ENCODE data around the gene REXO4.
A peak's percentile ranks its signal among the peaks of the same experiment; 100 is the strongest.

The REXO4 gene

GRCh38 chr9:133419005-133419404, 1.2 kb upstream of the REXO4 start:
- no peaks in the 10 kb centered on the region for H3K9me3 Mint-ChIP-seq (ENCODE audit: low read depth)
- peaks cover 2% of the 10 kb centered on the region for H3K36me3 Mint-ChIP-seq
- H3K27ac Mint-ChIP-seq: peak overlapping the region; percentile 90
- no peaks in the 10 kb centered on the region for H3K27me3 Mint-ChIP-seq
- H3K4me3 Mint-ChIP-seq: peak overlapping the region; percentile 89
- peaks cover 48% of the 10 kb centered on the region for H3K4me1 Mint-ChIP-seq (ENCODE audit: low read depth)

GRCh38 chr9:133415170-133415569, 2.6 kb downstream of the REXO4 start:
- Mint-ChIP-seq H3K27ac (peak overlapping the region; percentile 54), H3K36me3 (peaks cover 2% of the 10 kb centered on the region), H3K4me3 (peak overlapping the region; percentile 89), H3K27me3 (no peaks in the 10 kb centered on the region), H3K4me1 (ENCODE audit: low read depth) (peaks cover 46% of the 10 kb centered on the region), H3K9me3 (ENCODE audit: low read depth) (no peaks in the 10 kb centered on the region)

- no peaks in the 10 kb centered on the region for H3K9me3 Mint-ChIP-seq (ENCODE audit: low read depth)
- peaks cover 6% of the 10 kb centered on the region for H3K36me3 Mint-ChIP-seq
- peaks cover 10% of the 10 kb centered on the region for H3K4me1 Mint-ChIP-seq (ENCODE audit: low read depth)
- H3K4me3 Mint-ChIP-seq: no peak overlapping the region
- no peaks in the 10 kb centered on the region for H3K27me3 Mint-ChIP-seq
- no peak overlapping the region for H3K27ac Mint-ChIP-seq
Observed at GRCh38 chr9:133408042-133408441, 9.8 kb downstream of the REXO4 start.

- Mint-ChIP-seq H3K27ac (peak overlapping the region; percentile 46), H3K36me3 (peaks cover 6% of the 10 kb centered on the region), H3K9me3 (ENCODE audit: low read depth) (no peaks in the 10 kb centered on the region), H3K4me1 (ENCODE audit: low read depth) (peaks cover 10% of the 10 kb centered on the region), H3K4me3 (no peak overlapping the region), H3K27me3 (no peaks in the 10 kb centered on the region)
Observed at GRCh38 chr9:133406480-133407307, 11.1 kb downstream of the REXO4 start.

GRCh38 chr9:133405508-133406438, 12.0 kb downstream of the REXO4 start:
- Mint-ChIP-seq H3K9me3 (ENCODE audit: low read depth) (no peaks in the 10 kb centered on the region), H3K27ac (no peak overlapping the region), H3K36me3 (peaks cover 6% of the 10 kb centered on the region)

GRCh38 chr9:133404454-133405002, 13.3 kb downstream of the REXO4 start:
- Mint-ChIP-seq H3K27ac (no peak overlapping the region), H3K36me3 (peaks cover 6% of the 10 kb centered on the region)

More at GRCh38 chr9:133405508-133406438, 12.0 kb downstream of the REXO4 start:
- H3K27me3 Mint-ChIP-seq: no peaks in the 10 kb centered on the region
- no peak overlapping the region for H3K4me3 Mint-ChIP-seq
- H3K4me1 Mint-ChIP-seq (ENCODE audit: low read depth): peaks cover 10% of the 10 kb centered on the region

GRCh38 chr9:133403766-133404453, 13.9 kb downstream of the REXO4 start:
- Mint-ChIP-seq H3K4me1 (ENCODE audit: low read depth) (peaks cover 10% of the 10 kb centered on the region), H3K36me3 (peaks cover 6% of the 10 kb centered on the region), H3K9me3 (ENCODE audit: low read depth) (no peaks in the 10 kb centered on the region), H3K4me3 (no peak overlapping the region), H3K27ac (no peak overlapping the region), H3K27me3 (no peaks in the 10 kb centered on the region)

More at GRCh38 chr9:133404454-133405002, 13.3 kb downstream of the REXO4 start:
- Mint-ChIP-seq H3K9me3 (ENCODE audit: low read depth) (no peaks in the 10 kb centered on the region), H3K27me3 (no peaks in the 10 kb centered on the region), H3K4me1 (ENCODE audit: low read depth) (peaks cover 10% of the 10 kb centered on the region), H3K4me3 (no peak overlapping the region)

GRCh38 chr9:133402689-133403088, 15.1 kb downstream of the REXO4 start:
- Mint-ChIP-seq H3K9me3 (ENCODE audit: low read depth) (no peaks in the 10 kb centered on the region), H3K4me3 (no peak overlapping the region), H3K4me1 (ENCODE audit: low read depth) (peaks cover 10% of the 10 kb centered on the region), H3K36me3 (peaks cover 6% of the 10 kb centered on the region), H3K27ac (no peak overlapping the region), H3K27me3 (no peaks in the 10 kb centered on the region)

GRCh38 chr9:133401588-133401987, 16.2 kb downstream of the REXO4 start:
- H3K36me3 Mint-ChIP-seq: no peaks in the 10 kb centered on the region
- H3K27ac Mint-ChIP-seq: no peak overlapping the region
- H3K4me1 Mint-ChIP-seq (ENCODE audit: low read depth): peaks cover 6% of the 10 kb centered on the region
- H3K9me3 Mint-ChIP-seq (ENCODE audit: low read depth): no peaks in the 10 kb centered on the region
- H3K27me3 Mint-ChIP-seq: no peaks in the 10 kb centered on the region
- no peak overlapping the region for H3K4me3 Mint-ChIP-seq

- Mint-ChIP-seq H3K4me1 (ENCODE audit: low read depth) (peaks cover 6% of the 10 kb centered on the region), H3K36me3 (no peaks in the 10 kb centered on the region), H3K9me3 (ENCODE audit: low read depth) (no peaks in the 10 kb centered on the region), H3K27ac (no peak overlapping the region), H3K27me3 (no peaks in the 10 kb centered on the region), H3K4me3 (no peak overlapping the region)
Observed at GRCh38 chr9:133400292-133400691, 17.5 kb downstream of the REXO4 start.

- no peaks in the 10 kb centered on the region for H3K36me3 Mint-ChIP-seq
- H3K27me3 Mint-ChIP-seq: no peaks in the 10 kb centered on the region
- H3K27ac Mint-ChIP-seq: no peak overlapping the region
- H3K9me3 Mint-ChIP-seq (ENCODE audit: low read depth): no peaks in the 10 kb centered on the region
- H3K4me1 Mint-ChIP-seq (ENCODE audit: low read depth): peaks cover 2% of the 10 kb centered on the region
- H3K4me3 Mint-ChIP-seq: no peak overlapping the region
Observed at GRCh38 chr9:133397895-133398294, 19.9 kb downstream of the REXO4 start.

- H3K36me3 Mint-ChIP-seq: no peaks in the 10 kb centered on the region
- peaks cover 2% of the 10 kb centered on the region for H3K4me1 Mint-ChIP-seq (ENCODE audit: low read depth)
- no peaks in the 10 kb centered on the region for H3K9me3 Mint-ChIP-seq (ENCODE audit: low read depth)
- H3K4me3 Mint-ChIP-seq: no peak overlapping the region
- no peaks in the 10 kb centered on the region for H3K27me3 Mint-ChIP-seq
- no peak overlapping the region for H3K27ac Mint-ChIP-seq
Observed at GRCh38 chr9:133397370-133397769, 20.4 kb downstream of the REXO4 start.

- H3K4me1 Mint-ChIP-seq (ENCODE audit: low read depth): peaks cover 2% of the 10 kb centered on the region
- no peaks in the 10 kb centered on the region for H3K36me3 Mint-ChIP-seq
- H3K27me3 Mint-ChIP-seq: no peaks in the 10 kb centered on the region
- H3K9me3 Mint-ChIP-seq (ENCODE audit: low read depth): no peaks in the 10 kb centered on the region
- H3K4me3 Mint-ChIP-seq: no peak overlapping the region
- no peak overlapping the region for H3K27ac Mint-ChIP-seq
Observed at GRCh38 chr9:133396952-133397351, 20.9 kb downstream of the REXO4 start.

- no peak overlapping the region for H3K27ac Mint-ChIP-seq
- H3K4me1 Mint-ChIP-seq (ENCODE audit: low read depth): peaks cover 2% of the 10 kb centered on the region
- no peaks in the 10 kb centered on the region for H3K9me3 Mint-ChIP-seq (ENCODE audit: low read depth)
- peaks cover 3% of the 10 kb centered on the region for H3K27me3 Mint-ChIP-seq
- H3K4me3 Mint-ChIP-seq: no peak overlapping the region
- no peaks in the 10 kb centered on the region for H3K36me3 Mint-ChIP-seq
Observed at GRCh38 chr9:133394687-133395271, 23.0 kb downstream of the REXO4 start.

Measured in activated naive CD8-positive, alpha-beta T cell (primary cell).